ENCODE measurements around the gene KRT6B.

- no peak for TF ChIP-seq POLR2AphosphoS5 (IDR thresholded peaks at IDR 0.05; ENCODE audit: low read depth)
- TF ChIP-seq, protein P1, sequence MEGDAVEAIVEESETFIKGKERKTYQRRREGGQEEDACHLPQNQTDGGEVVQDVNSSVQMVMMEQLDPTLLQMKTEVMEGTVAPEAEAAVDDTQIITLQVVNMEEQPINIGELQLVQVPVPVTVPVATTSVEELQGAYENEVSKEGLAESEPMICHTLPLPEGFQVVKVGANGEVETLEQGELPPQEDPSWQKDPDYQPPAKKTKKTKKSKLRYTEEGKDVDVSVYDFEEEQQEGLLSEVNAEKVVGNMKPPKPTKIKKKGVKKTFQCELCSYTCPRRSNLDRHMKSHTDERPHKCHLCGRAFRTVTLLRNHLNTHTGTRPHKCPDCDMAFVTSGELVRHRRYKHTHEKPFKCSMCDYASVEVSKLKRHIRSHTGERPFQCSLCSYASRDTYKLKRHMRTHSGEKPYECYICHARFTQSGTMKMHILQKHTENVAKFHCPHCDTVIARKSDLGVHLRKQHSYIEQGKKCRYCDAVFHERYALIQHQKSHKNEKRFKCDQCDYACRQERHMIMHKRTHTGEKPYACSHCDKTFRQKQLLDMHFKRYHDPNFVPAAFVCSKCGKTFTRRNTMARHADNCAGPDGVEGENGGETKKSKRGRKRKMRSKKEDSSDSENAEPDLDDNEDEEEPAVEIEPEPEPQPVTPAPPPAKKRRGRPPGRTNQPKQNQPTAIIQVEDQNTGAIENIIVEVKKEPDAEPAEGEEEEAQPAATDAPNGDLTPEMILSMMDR (IDR thresholded peaks at IDR 0.05; ENCODE audit: insufficient read depth, low read length), result no peak
- no peak for TF ChIP-seq SPI1 (IDR thresholded peaks at IDR 0.05; ENCODE audit: borderline replicate concordance, low read depth)
- TF ChIP-seq, protein P2, sequence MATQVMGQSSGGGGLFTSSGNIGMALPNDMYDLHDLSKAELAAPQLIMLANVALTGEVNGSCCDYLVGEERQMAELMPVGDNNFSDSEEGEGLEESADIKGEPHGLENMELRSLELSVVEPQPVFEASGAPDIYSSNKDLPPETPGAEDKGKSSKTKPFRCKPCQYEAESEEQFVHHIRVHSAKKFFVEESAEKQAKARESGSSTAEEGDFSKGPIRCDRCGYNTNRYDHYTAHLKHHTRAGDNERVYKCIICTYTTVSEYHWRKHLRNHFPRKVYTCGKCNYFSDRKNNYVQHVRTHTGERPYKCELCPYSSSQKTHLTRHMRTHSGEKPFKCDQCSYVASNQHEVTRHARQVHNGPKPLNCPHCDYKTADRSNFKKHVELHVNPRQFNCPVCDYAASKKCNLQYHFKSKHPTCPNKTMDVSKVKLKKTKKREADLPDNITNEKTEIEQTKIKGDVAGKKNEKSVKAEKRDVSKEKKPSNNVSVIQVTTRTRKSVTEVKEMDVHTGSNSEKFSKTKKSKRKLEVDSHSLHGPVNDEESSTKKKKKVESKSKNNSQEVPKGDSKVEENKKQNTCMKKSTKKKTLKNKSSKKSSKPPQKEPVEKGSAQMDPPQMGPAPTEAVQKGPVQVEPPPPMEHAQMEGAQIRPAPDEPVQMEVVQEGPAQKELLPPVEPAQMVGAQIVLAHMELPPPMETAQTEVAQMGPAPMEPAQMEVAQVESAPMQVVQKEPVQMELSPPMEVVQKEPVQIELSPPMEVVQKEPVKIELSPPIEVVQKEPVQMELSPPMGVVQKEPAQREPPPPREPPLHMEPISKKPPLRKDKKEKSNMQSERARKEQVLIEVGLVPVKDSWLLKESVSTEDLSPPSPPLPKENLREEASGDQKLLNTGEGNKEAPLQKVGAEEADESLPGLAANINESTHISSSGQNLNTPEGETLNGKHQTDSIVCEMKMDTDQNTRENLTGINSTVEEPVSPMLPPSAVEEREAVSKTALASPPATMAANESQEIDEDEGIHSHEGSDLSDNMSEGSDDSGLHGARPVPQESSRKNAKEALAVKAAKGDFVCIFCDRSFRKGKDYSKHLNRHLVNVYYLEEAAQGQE (IDR thresholded peaks at IDR 0.05; ENCODE audit: insufficient replicate concordance, low read depth), result no peak
Measured at GRCh38 chr12:52443966-52444365, 8.0 kb downstream of the KRT6B start.

All from HL-60 (cell line).